H1 (cell line): ENCODE data around the gene ANXA4. TPM values are rescaled to one million over a fixed set of nuclear protein-coding genes. Genes with fewer than 3 reads are reported as not detected.

Source experiments
- CTCF ChIA-PET: fragments of 300-600 bp; sonication (Branson Sonifier 250); formaldehyde crosslinking; loops from one replicate; lab custom pipeline; 2021; ENCODE audit not compliant: partially characterized antibody; lab: Charles Lee
- POLR2A ChIA-PET: fragments of 300-600 bp; sonication (Branson Sonifier 250); formaldehyde crosslinking; loops from one replicate; lab custom pipeline; 2021; ENCODE audit warnings: inconsistent platforms; ENCODE audit not compliant: partially characterized antibody; lab: Charles Lee
- DNase-seq, 2 experiments: peaks; one replicate each; pipeline versions ENCODE4 v3.0.0 to v3.0.0-alpha.2; 2010 to 2022; ENCODE audit warnings: low spot score in 2 of 2, low read depth in 1 of 2, mixed read lengths in 1 of 2
- FAIRE-seq: peaks from 2 replicates; lab custom pipeline; 2011; peaks lifted over from hg19 to GRCh38; lab: Jason Lieb, UNC
- H2AFZ ChIP-seq: 2 replicates; pipeline ENCODE4 v1.8.1; 2012; ENCODE audit warnings: low read length, inconsistent platforms
- H2AK5ac ChIP-seq: 2 replicates; pipeline ENCODE4 v1.6.1; 2013; ENCODE audit warnings: low read depth, low read length
- H2BK120ac ChIP-seq: replicated peaks from 2 replicates; pipeline ENCODE3; 2013; ENCODE audit warnings: low read depth, low read length, inconsistent platforms
- H2BK12ac ChIP-seq: 2 replicates; pipeline ENCODE4 v1.6.1; 2013; ENCODE audit warnings: low read depth, low read length
- H2BK15ac ChIP-seq: 2 replicates; pipeline ENCODE4 v1.6.1; 2013; ENCODE audit warnings: low read length
- H2BK20ac ChIP-seq: 2 replicates; pipeline ENCODE4 v1.6.1; 2013; ENCODE audit warnings: low read length
- H2BK5ac ChIP-seq: 2 replicates; pipeline ENCODE4 v1.6.1; 2013; ENCODE audit warnings: low read depth, low read length
- H3K14ac ChIP-seq: 2 replicates; pipeline ENCODE4 v1.6.1; 2013; ENCODE audit warnings: inconsistent platforms; ENCODE audit not compliant: insufficient read length
- H3K18ac ChIP-seq: 2 replicates; pipeline ENCODE4 v1.6.1; 2013; ENCODE audit warnings: low read length; ENCODE audit errors: extremely low read depth
- H3K23ac ChIP-seq: 2 replicates; pipeline ENCODE4 v1.6.1; 2013; ENCODE audit warnings: inconsistent platforms; ENCODE audit not compliant: insufficient read length
- H3K23me2 ChIP-seq: 2 replicates; pipeline ENCODE4 v1.6.1; 2013; ENCODE audit warnings: low read depth, low read length
- H3K27ac ChIP-seq: 2 replicates; pipeline ENCODE4 v1.6.1; 2011; ENCODE audit warnings: low read depth, low read length, inconsistent platforms
- H3K27me3 ChIP-seq, 4 experiments: replicated peaks in 1 of 4; 1 replicate in 1 of 4; 2 replicates in 3 of 4; pipeline versions ENCODE4 v1.6.1 to v1.8.1; 2011 to 2013; ENCODE audit warnings: low read length in 3 of 4, mild to moderate bottlenecking in 3 of 4, inconsistent platforms in 2 of 4, mixed read lengths in 2 of 4, moderate library complexity in 1 of 4; ENCODE audit not compliant: control insufficient read depth in 3 of 4, insufficient read depth in 3 of 4; ENCODE audit errors: extremely low read depth in 1 of 4
- H3K36me3 ChIP-seq, 4 experiments: 2 replicates each; pipeline versions ENCODE4 v1.6.1 to v1.8.1; 2011 to 2013; ENCODE audit warnings: mild to moderate bottlenecking in 4 of 4, low read length in 3 of 4, moderate library complexity in 2 of 4, control low read depth in 1 of 4, inconsistent platforms in 1 of 4; ENCODE audit not compliant: insufficient read depth in 4 of 4, control insufficient read depth in 2 of 4
- H3K4ac ChIP-seq: replicated peaks from 2 replicates; pipeline ENCODE3; 2013; ENCODE audit warnings: low read length, low read depth, mixed read lengths, inconsistent platforms; ENCODE audit not compliant: insufficient read length
- H3K4me1 ChIP-seq, 4 experiments: replicated peaks in 1 of 4; 1 replicate in 1 of 4; 2 replicates in 3 of 4; pipeline versions ENCODE4 v1.6.1 to v1.8.1; 2011 to 2013; ENCODE audit warnings: low read length in 3 of 4, inconsistent platforms in 2 of 4, mixed read lengths in 1 of 4; ENCODE audit not compliant: insufficient read depth in 4 of 4, control insufficient read depth in 3 of 4
- H3K4me2 ChIP-seq, 2 experiments: 2 replicates each; pipeline versions ENCODE4 v1.6.1 to v1.8.1; 2011 to 2013; ENCODE audit warnings: low read depth in 2 of 2, low read length in 2 of 2, control low read depth in 1 of 2, inconsistent platforms in 1 of 2, mild to moderate bottlenecking in 1 of 2; ENCODE audit not compliant: insufficient read depth in 1 of 2
- H3K4me3 ChIP-seq, 4 experiments: fragments of 200-600, 300-600 bp in 1 of 4; sonication (generic), shearing (Covaris generic), sonication (Bioruptor Twin) in 1 of 4; 2 replicates each; pipeline versions ENCODE4 v1.5.1 to v1.8.1; 2011 to 2016; ENCODE audit warnings: low read length in 4 of 4, low read depth in 3 of 4, control low read depth in 2 of 4, inconsistent platforms in 2 of 4, mild to moderate bottlenecking in 2 of 4, mixed read lengths in 1 of 4, moderate library complexity in 1 of 4; ENCODE audit not compliant: insufficient read depth in 2 of 4; ENCODE audit errors: extremely low read depth in 1 of 4
- H3K56ac ChIP-seq: replicated peaks from 2 replicates; pipeline ENCODE3; 2013; ENCODE audit warnings: low read depth, mild to moderate bottlenecking, mixed read lengths, low read length, inconsistent platforms; ENCODE audit not compliant: insufficient read length
- H3K79me1 ChIP-seq: 2 replicates; pipeline ENCODE4 v1.6.1; 2013; ENCODE audit warnings: low read depth, low read length, control low read depth
- H3K79me2 ChIP-seq, 2 experiments: 2 replicates each; pipeline versions ENCODE4 v1.6.1 to v1.8.1; 2012 to 2013; ENCODE audit warnings: low read length in 2 of 2, mild to moderate bottlenecking in 2 of 2, inconsistent platforms in 1 of 2; ENCODE audit not compliant: insufficient read depth in 2 of 2, control insufficient read depth in 1 of 2
- H3K9ac ChIP-seq, 4 experiments: replicated peaks in 1 of 4; 1 replicate in 1 of 4; 2 replicates in 3 of 4; pipeline versions ENCODE4 v1.6.1 to v1.8.1; 2011 to 2013; ENCODE audit warnings: low read depth in 3 of 4, low read length in 3 of 4, control low read depth in 2 of 4, mild to moderate bottlenecking in 2 of 4, moderate library complexity in 2 of 4, inconsistent platforms in 1 of 4; ENCODE audit errors: extremely low read depth in 1 of 4
- H3K9me3 ChIP-seq, 2 experiments: 2 replicates each; pipeline versions ENCODE4 v1.6.1 to v1.8.1; 2012 to 2013; ENCODE audit warnings: mild to moderate bottlenecking in 2 of 2, moderate library complexity in 2 of 2, control low read depth in 1 of 2, inconsistent platforms in 1 of 2, low read depth in 1 of 2, low read length in 1 of 2, mixed read lengths in 1 of 2; ENCODE audit not compliant: insufficient read depth in 2 of 2
- H4K20me1 ChIP-seq, 2 experiments: replicated peaks in 1 of 2; 2 replicates each; pipeline versions ENCODE3 to v1.8.1; 2011 to 2013; ENCODE audit warnings: inconsistent platforms in 2 of 2, low read length in 2 of 2, mild to moderate bottlenecking in 1 of 2; ENCODE audit not compliant: insufficient read depth in 2 of 2, control insufficient read depth in 1 of 2
- H4K5ac ChIP-seq: 2 replicates; pipeline ENCODE4 v1.6.1; 2013; ENCODE audit warnings: low read length, low read depth, mixed read lengths, inconsistent platforms; ENCODE audit not compliant: insufficient read length
- H4K8ac ChIP-seq: 2 replicates; pipeline ENCODE4 v1.8.0; 2013; ENCODE audit warnings: mild to moderate bottlenecking, moderate library complexity, low read length, inconsistent platforms; ENCODE audit not compliant: insufficient read depth; ENCODE audit errors: extremely low read depth
- H4K91ac ChIP-seq: replicated peaks from 2 replicates; pipeline ENCODE3; 2013; ENCODE audit warnings: low read length, mixed read lengths, inconsistent platforms; ENCODE audit not compliant: insufficient read length
- EGR1 ChIP-seq: IDR thresholded peaks from 2 replicates; pipeline ENCODE4 v1.6.1; 2011; ENCODE audit warnings: low read depth, low read length, borderline replicate concordance
- FOSL1 ChIP-seq: IDR thresholded peaks from 2 replicates; pipeline ENCODE4 v1.6.1; 2011; ENCODE audit warnings: mild to moderate bottlenecking, low read depth, low read length, moderate library complexity; ENCODE audit not compliant: insufficient read depth
- GABPA ChIP-seq: IDR thresholded peaks from 2 replicates; pipeline ENCODE4 v1.6.1; 2011; ENCODE audit warnings: mild to moderate bottlenecking, low read length, moderate library complexity, borderline replicate concordance; ENCODE audit not compliant: insufficient read depth
- GTF2F1 ChIP-seq: IDR thresholded peaks from 2 replicates; pipeline ENCODE4 v1.6.1; 2012; ENCODE audit warnings: low read depth, low read length, improper control_type of control experiment, borderline replicate concordance
- NANOG ChIP-seq: IDR thresholded peaks from 2 replicates; pipeline ENCODE4 v1.6.1; 2011; ENCODE audit warnings: low read length, low read depth, mild to moderate bottlenecking, inconsistent platforms; ENCODE audit not compliant: insufficient read depth, poor library complexity, severe bottlenecking
- POLR2AphosphoS5 ChIP-seq: IDR thresholded peaks from 2 replicates; pipeline ENCODE4 v1.6.1; 2011; ENCODE audit warnings: low read depth, low read length
- POU5F1 ChIP-seq: IDR thresholded peaks from 2 replicates; pipeline ENCODE4 v1.6.1; 2011; ENCODE audit warnings: low read depth, mild to moderate bottlenecking, low read length, moderate library complexity
- SIX5 ChIP-seq: IDR thresholded peaks from 2 replicates; pipeline ENCODE4 v1.6.1; 2011; ENCODE audit warnings: mild to moderate bottlenecking, low read depth, low read length
- WGBS, 2 experiments: shearing (Covaris generic) in 1 of 2; methylation state at CpG; one replicate each; pipeline versions ENCODE4 v1.1.6 to v1.1.7; 2013 to 2015; ENCODE audit warnings: low lambda C conversion rate in 2 of 2, mixed read lengths in 2 of 2, inconsistent platforms in 1 of 2, low coverage in 1 of 2, missing lambda C conversion rate in 1 of 2; ENCODE audit not compliant: insufficient replicate concordance in 2 of 2, insufficient coverage in 1 of 2, insufficient read length in 1 of 2; ENCODE audit errors: extremely low coverage in 1 of 2, missing lambda C conversion rate in 1 of 2; 5-methylcytosine and 5-hydroxymethylcytosine counted together
- polyA plus RNA-seq, 7 experiments: library from polyadenylated mRNA; depleted of rRNA in 3 of 7; stranded (reverse) in 5 of 7; unstranded in 2 of 7; fragments of >200 nt in 5 of 7; fragments of 200-250 nt in 2 of 7; gene quantifications; 1 replicate in 5 of 7; 2 replicates in 1 of 7; 4 replicates in 1 of 7; pipeline versions ENCODE4 v1.2.1 to v1.2.3, GENCODE V29; 2011 to 2013; ENCODE audit warnings: missing spikeins in 2 of 7, mixed read lengths in 2 of 7
- total RNA-seq: library from RNA; stranded (reverse); fragmentation: NEBNext Ultra II Directional; extraction: Animal tissue kit (Norgen Biotek cat#: 25700); gene quantifications from 2 replicates; pipeline ENCODE4 v1.2.1, GENCODE V29; 2021

Gene ANXA4
- total and polyA plus RNA-seq, 2 of the 8 experiments (the other 6 are each of a cell fraction or from before 2014, with no cell fraction given): 9.4 to 17.6 TPM

DNA sequence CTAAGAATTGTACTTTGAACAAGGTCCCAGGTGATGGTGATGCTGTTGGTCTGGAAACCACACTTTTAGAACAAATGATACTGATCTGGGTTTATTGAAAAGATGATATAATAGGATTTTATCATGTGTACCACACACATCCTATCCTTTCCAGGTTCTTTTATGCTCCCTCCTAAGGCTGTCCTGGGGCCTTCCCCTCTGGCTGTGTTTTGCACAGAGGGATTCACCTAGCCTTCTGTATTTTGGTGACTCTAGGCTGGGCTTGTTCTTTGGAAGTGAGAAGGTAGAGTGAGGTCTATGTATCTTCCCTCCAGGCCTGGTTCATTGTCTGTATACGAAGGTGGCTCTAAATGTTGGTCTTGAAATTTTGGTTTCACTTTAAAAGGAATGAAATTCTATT lies 12.7 kb downstream of the ANXA4 start:
- no peaks in the 10 kb centered on the region for H3K36me3 ChIP-seq
- H3K27ac ChIP-seq: no peak overlapping the region
- no peaks in the 10 kb centered on the region for H3K27me3 ChIP-seq
- no peak overlapping the region for H2BK5ac ChIP-seq
- H3K9ac ChIP-seq: no peak overlapping the region
- H3K56ac ChIP-seq: no peak overlapping the region
- 94% methylated on average over 1 of the region's 1 CpG; no CpG with 5 or more reads in 1 of the 2 experiments for WGBS, 2 experiments
- no peaks in the 10 kb centered on the region for H3K4me1 ChIP-seq
- no peaks in the 10 kb centered on the region for H3K9me3 ChIP-seq
- FAIRE-seq (no peak), DNase-seq (no peak)
- H4K91ac ChIP-seq: no peak overlapping the region
- no peak overlapping the region for H2BK15ac ChIP-seq
- H3K23me2 ChIP-seq: no peaks in the 10 kb centered on the region
- no peaks in the 10 kb centered on the region for H3K79me2 ChIP-seq
- H3K23ac ChIP-seq: no peak overlapping the region
- no peak overlapping the region for H2AK5ac ChIP-seq
- H2AFZ ChIP-seq: no peak overlapping the region
- no peak overlapping the region for H3K14ac ChIP-seq
- H4K8ac ChIP-seq: no peak overlapping the region
- no peaks in the 10 kb centered on the region for H3K79me1 ChIP-seq
- H3K4ac ChIP-seq: no peak overlapping the region
- no peak overlapping the region for H3K4me3 ChIP-seq
- no peak for TF ChIP-seq SIX5
- no peak for TF ChIP-seq GTF2F1
- no peak for TF ChIP-seq EGR1
- TF ChIP-seq POU5F1: no peak
- no peak for TF ChIP-seq POLR2AphosphoS5
- no peak for TF ChIP-seq GABPA
- TF ChIP-seq FOSL1: no peak
- no peak for TF ChIP-seq NANOG
- H2BK20ac ChIP-seq: no peak overlapping the region
- ChIA-PET POLR2A (no interaction called here), CTCF (no interaction called here)
- no peak overlapping the region for H2BK12ac ChIP-seq
- H4K20me1 ChIP-seq: no peaks in the 10 kb centered on the region
- no peak overlapping the region for H4K5ac ChIP-seq
- H2BK120ac ChIP-seq: no peak overlapping the region
- H3K18ac ChIP-seq: no peak overlapping the region
- no peak overlapping the region for H3K4me2 ChIP-seq
